Measurements from ENCODE around the gene MAP2K7.

- TF ChIP-seq USF2 (CRISPR knock-in tag; IDR thresholded peaks at IDR 0.05) (no peak), CTCF (IDR thresholded peaks at IDR 0.05) (no peak), ATF3 (CRISPR knock-in tag; conservative IDR thresholded peaks at IDR 0.05) (no peak), ELF4 (CRISPR knock-in tag; IDR thresholded peaks at IDR 0.05; ENCODE audit: low read depth) (no peak), USF1 (CRISPR knock-in tag; IDR thresholded peaks at IDR 0.05) (no peak), TCF7 (CRISPR knock-in tag; IDR thresholded peaks at IDR 0.05; ENCODE audit: low read depth) (no peak), JUN (CRISPR knock-in tag; IDR thresholded peaks at IDR 0.05) (no peak)
Measured at GRCh38 chr19:7881910-7882309, 21.8 kb upstream of the MAP2K7 start.
